ENCODE measurements around the gene TEAD3.

Gene TEAD3

DNA sequence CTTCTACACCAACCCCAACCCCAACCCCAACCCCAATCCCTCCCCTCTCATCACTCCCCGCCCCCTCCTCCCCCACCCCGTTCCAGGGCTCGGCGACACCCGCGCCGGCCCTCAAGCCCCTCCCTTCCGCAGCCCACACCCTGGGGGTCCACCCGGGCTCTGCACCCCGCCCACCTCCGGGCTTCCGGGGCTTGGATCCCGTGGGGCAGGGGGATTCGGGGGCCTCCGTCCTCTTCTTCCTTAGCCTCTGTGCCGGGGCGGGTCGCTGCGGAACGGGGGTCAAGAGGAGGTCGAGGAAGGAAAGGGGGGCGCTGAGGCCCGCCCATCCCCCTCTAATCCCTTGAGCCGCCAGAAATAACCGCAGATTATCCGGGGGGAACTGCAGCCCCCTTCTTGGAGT, 15.1 kb upstream of the TEAD3 start:
- DNase-seq (ENCODE audit: low read depth) = no peak

DNA sequence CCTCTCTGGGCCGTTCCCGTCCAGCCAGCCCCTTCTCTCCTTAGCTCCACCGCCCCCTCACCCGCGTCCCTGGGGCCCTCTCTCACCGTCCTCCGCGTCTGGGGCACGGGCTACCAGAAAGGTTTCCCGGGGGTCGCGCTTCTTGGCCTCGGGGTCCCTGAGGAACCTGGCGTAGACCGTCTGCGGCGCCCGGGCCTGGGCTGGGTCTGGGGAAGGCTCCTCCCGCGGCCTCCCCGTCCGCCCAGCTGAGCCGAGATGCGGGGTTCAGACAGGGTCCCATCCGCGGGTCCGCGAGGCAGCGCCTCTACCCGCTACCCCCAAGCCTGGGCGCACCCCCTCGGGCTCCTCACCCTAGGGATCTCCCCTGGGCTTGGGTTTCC, 14.7 kb upstream of the TEAD3 start:
- no peak for DNase-seq (ENCODE audit: low read depth)

DNA sequence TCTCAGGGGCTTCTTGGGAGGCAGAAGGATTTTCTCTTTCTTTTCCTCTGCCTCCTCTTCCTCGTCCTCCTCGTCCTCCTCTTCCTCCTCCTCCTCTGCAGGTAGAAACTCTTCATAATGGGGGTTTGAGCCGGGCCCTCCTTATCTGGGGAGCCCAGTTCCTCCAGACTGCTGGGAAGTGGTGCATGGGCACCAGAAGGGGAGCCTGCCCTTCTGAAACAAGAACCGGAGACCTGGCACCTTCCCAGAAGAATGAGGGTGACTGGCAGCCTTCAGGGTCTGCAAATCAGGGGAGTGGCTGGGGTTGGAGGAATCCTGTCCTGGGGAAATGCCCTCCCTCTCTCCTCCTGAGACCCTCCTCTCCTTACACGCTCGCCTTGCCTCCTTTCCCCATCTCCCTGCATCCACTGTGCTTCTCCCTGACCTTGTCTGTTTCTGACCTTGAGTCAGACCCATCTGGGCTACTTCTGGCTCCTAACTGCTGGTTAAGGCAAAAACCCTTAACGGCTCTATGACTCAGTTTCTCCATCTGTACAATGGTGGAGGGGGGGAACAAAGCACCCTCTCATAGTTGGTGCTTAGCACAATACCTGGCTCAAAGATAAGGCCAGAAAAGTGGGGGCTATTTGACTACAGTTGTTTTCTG, 14.2 kb upstream of the TEAD3 start:
- DNase-seq (ENCODE audit: low read depth) = no peak

DNA sequence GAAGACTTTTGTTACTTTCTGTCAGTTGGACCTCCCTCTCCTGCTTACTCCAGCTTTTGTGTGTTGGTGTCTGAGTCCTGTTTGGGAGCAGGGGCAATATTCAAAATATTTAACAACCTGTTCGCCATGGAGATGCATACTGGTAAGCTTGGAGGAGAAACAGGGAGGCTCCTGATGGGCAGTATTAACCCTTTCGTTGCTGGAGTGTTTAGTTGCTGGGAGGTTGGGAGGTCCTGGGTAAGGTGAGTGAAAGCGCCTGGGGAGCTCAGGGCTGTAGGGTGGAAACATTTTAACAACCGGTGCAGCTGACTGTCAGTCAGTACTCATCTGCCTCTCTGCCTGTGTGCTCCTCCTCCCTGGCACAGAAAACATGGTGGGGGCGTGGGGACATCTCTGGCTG, 11.7 kb upstream of the TEAD3 start:
- no peak for DNase-seq (ENCODE audit: low read depth)

DNA sequence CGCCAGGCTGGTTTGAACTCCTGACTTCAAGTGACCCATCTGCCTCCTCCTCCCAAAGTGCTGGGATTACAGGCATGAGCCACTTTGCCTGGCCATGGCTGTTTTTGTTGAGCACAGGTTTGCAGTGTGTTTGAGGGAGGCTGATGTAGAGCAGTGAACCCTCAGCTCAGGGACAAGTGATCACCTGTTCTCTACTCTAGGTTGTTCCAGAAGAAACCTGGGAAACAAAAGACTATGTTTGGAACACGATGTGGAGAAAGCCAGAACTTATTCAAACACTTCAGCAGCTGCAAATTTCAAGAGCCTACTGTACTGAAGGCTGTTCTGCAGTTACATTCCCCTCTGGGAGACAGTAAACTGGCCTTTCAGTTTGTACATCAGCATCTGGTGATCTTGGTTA, 11.1 kb upstream of the TEAD3 start:
- no peak for DNase-seq (ENCODE audit: low read depth)

DNA sequence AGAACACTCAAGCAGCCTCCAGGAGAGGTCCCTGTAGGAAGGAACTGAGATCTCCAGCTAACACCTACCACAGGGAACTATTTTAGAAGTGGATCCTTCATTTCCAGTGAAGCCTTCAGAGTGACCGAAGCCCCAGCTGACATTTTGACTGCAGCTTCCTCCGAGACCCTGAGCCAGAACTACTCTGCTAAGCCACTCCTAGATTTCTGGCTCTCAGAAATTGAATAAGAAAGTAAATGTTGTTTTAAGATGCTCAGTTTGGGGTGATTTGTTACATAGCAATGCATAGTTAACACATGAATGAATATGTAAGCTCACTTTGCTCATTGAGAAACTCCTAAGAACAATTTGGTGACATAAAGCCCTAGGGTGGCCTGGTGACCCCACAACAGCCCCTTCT, 10.3 kb upstream of the TEAD3 start:
- no peak for DNase-seq (ENCODE audit: low read depth)

DNA sequence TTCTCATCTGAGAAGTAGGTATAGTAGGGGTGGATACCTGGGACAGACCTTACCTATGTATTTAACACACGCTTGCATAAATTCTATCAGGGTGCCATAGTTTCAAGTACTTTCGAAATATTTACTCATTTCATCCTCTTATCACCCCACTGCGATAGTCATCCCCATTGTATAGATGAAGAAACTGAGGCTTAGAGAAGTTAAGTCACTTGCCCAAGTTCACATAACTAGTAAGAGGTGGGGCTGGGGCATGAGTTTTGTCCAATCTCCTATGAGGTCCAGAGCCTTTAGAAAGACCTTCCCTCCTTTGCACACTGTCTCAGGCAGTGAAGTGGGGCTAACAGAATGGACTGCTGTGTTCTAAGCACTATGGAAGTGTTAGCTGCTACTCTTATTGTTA, 9.7 kb upstream of the TEAD3 start:
- no peak for DNase-seq (ENCODE audit: low read depth)

DNA sequence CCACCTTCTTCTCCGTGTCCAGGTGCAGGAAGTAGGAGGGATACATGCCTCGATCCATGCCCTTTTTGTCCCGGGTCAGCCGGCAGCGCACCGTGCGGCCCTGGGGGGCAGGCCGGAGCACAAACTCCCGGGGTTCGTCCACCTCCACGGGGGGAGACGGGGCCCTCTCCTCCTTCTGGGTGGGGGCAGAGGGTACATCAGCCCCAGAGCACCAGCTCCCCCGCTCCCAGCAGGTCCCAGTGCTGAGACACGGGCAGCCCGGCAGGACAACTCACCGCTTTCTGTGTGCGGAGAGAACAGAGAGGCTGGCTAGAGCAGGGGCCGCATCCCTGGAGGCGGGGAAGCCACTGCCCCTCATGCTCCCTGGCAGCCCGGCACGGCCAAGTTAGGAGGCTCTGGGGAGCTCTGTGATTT, 9.1 kb upstream of the TEAD3 start:
- DNase-seq (ENCODE audit: low read depth) = no peak

DNA sequence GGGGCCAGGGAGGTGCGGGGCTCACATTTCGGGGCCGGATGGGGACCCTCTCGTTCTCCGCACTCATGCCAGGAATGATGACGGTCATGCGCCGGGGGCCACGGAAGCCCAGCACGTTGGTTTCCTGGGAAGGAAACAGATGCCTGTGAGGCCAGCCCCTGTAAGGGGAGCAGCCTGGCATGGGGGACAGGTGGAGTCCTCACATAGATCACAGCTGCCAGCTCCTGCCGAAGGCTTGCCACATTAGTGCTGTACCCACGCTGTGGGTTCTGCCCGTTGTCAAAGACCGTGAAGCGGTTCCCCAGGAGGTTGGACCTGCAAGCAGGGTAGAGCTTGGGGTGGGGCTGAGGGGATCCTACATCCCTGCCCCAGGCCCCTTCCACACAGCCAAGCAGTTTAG, 6.7 kb upstream of the TEAD3 start:
- no peak for DNase-seq (ENCODE audit: low read depth)

DNA sequence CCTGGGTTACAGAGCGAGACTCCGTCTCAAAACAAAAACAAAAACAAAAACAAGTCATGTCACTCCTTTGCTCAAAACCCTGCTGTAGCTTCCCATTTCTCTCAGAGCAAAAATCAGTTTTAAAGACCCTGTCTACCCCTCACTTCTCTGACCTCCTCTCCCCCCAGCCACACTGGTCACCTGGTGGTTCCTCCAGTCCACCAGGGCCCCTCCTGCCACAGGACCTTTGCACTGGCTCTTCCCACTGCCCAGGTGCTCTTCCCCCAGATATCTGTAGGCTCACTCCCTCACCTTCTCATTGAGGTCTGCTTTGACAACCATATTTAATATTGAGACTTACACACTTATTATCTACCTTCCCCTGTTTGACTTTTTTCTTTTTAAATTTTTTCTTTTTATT, 4.9 kb upstream of the TEAD3 start:
- no peak for DNase-seq (ENCODE audit: low read depth)

DNA sequence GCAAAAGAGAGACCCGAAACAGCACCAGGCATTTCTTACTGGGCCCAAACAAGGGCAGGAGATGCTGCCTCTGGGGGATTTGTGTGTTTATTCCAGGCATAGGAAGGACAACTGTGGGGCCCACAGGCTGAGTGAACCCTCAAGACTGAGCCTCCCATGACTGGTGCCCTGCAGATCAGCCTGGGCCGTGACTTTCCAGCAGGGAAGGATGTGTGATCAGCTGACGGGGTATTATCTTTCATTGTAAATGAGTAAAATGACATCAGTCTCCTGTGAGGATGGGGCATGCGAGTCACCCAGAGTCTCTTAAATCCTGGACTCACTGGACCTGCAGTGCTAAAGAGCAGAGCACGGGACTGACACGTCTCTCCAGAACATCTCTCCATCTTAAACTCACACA, 3.9 kb upstream of the TEAD3 start:
- no peak for DNase-seq (ENCODE audit: low read depth)

DNA sequence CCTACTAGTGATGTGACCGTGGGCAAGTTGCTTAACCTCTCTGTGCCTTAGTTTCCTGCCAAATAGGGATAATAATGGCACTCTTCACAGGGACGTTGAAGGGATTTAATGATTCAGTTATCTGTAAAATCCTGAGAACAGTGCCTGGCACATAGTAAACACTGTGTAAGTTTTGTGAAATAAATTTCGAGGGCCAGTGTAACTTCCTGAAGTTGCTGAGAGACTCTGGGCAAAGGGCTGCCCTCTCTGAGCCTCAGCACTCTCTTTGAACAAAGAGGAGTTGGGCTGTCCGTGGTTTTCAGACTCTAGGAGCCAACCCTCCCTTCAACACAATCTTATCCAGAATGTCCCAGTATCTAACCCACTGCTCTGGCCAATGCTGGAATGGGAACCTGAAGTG, 2.5 kb upstream of the TEAD3 start:
- no peak for DNase-seq (ENCODE audit: low read depth)

DNA sequence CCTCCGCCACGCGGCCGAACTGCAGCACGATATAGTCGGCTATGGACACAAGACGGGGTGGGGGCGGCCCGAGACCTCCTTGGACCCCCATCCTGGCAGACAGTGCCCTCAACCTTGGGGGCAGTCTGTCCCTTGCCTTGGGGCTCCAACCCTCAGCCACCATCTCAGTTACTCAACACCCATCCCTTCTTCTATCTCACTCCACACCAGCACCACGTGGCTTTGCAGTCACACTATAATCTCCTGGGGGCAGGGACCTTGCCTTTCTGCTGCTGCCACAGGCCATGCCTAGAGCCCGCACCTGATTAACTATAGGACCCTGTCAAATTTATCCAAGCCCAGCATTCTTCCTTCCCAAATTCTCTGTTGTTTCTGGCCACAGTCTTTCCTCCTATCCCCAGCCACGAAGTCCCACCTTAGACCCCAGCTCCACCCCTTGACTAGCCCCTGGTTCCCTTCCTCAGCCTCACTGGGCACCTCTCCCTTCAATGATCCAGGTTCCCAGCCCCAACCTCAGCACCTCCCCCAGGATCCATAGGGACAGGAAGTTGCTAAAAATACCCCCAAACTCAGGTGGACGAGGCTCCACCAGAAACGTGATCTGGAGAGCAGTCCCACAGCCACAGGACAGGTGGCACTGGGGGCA, 1.7 kb upstream of the TEAD3 start:
- no peak for DNase-seq (ENCODE audit: low read depth)

DNA sequence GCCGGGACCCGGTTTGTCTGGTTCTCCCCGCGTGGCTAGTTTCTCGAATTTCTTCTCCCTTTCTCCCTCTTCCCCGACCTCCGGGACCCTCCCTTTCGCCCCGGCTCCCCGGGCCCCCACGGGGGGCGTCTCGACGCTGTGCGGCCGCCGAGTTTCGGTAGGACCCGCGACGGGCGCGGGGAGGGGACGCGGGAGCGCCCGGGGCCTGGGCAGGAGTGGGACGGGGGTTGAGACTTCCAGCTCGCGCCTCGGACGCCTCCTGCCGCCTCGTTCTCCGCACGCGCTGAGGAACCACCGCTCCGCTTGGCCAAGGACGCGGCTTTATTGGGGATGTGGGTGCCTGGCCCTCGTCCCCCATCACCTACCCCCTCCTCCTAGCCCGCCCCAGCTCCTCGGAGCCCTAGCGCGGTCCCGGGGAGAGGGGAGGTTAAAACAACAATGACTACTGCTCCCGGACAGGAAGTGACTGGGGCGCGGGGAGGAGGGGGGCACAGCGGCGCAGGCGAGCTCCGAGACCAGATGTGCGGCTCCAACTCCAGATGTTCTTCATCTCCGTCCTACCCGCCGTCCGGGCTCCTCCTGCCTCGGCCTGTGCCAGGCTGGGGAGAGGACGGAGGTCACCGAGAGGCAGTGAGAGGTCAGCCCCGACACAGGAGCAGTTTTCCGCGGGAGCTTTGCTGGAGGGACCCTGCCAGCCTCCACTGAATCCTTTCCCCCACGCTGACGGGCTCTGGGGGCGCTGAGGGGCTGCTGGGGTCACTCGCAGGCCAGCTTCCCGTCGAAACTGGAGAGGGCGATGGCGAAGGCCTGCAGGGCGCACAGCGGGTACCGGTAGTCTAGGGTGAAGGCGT, 917 bp upstream of the TEAD3 start:
- no peak for DNase-seq (ENCODE audit: low read depth)

DNA sequence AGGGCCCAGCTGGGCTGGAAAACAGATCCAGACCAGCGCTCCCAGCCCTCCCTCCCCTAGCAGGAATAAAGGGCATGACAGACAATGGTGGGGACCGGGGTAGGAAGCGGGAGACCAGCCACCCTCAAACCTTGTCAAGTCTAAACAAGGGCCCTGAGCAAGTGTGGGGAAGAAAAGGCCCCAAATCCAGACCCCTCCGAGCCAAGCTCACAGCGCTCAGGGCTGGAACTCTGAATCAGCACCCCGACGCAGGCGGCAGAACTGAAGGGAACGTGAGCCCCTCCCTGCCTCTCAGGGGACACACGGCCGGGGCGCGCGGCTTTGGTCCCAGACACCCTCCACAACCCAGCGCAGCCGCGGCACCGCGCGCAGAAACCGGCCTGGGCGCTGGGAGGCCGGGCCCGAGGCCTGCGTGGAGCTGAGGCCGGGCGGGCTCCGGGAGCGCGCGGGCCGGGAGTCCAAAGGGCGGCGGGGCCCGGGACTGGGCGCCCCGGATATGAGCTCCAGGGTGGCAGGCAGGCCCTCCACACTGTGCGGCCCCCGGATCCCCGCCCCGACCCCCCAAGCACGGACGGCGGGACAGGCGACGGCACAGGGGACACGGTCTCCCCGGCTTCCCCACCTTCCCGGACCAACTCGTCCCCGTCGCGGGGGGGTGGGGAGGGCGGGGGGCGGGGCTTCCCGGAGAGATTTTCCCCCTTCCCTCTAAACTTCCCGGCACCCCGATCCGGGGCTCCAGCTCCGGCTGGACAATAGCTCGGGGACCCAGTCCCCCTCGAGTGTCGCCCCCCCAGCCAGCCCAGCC, 641 bp downstream of the TEAD3 start:
- DNase-seq (ENCODE audit: low read depth) = no peak

DNA sequence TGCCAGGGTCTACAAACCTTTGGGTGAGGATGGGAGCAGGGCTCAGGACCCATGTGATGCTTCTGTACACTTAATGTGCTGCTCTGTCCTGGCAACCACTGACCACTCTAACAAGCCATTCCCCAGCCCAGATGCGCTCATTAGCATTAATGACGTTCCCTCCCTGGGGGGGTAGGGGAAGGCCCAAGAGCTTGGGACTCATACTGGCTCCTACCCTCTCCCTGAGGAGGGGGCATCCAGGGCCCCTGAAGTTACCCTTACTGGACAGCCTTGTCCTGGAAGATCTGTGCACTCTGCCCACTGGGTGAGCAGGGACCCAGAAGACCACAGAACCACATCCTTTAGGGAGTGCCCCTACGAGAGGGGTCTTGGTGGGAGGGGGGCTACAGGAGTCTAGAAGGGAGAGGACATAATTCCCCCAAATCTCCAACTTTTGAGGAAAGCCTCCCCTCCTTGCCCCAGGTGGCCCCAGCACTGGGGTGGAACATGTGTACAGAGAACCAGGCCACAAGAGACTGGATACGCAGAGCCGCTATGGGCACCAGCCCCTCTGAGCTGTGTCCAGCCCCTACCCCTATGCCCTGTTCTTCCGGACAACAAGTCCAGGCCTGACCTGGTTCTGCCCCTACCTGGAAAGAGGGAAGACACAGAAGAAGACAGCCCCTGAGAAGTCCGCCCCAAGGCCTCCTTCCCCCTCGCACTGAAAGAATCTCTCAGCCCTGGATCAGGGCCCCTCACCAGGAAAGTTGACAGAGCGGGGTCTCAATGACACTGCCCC, 1.4 kb downstream of the TEAD3 start:
- DNase-seq (ENCODE audit: low read depth) = no peak

DNA sequence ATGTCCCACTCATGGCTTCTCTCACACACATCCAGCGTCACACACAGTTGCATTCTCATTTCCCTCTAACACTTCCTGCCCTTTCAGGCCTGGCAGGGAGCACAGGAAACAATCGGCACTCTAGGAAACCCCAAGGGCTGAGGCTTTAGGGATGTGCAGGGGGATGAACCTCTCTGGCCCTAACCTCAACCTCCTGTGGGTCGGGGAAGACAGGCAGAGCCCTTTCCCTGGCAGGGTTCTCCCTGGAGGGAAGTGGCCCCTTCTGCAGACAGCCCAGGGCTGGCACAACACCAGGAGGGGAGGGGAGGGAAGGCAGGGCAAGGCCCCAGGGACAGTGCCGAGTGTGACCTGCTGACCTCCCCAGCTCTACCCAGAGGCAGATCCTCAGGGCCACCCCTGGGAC, 2.7 kb downstream of the TEAD3 start:
- DNase-seq (ENCODE audit: low read depth) = no peak

DNA sequence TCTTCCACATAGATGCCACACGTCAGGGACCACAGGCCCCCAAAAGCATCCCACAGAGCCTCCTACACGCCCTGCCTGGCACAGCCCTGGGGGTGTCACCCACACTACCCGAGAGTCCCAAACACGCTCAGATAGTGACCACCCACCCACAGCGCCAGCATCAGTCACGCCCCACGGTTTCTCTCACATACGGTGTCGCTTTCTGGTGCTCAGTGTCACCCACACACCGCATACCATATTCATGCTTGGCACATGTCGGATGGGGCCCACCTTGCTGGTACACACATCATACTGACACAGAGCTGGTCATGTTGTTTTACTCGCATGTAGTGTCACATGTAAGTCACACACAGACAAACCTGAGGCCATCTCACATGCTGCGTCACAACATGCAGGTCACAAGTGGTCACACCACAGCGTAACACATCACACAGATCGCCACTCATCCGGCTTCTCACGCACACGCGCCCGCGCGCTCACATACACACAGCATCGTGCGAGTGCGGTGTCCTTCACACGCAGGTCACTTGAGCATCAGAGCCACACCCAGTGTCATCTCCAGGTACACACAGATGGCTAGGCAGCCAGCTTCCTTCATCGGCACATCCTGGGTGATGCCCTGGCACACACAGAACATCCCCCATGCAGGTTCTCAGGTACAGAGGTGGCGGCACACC, 3.4 kb downstream of the TEAD3 start:
- no peak for DNase-seq (ENCODE audit: low read depth)

DNA sequence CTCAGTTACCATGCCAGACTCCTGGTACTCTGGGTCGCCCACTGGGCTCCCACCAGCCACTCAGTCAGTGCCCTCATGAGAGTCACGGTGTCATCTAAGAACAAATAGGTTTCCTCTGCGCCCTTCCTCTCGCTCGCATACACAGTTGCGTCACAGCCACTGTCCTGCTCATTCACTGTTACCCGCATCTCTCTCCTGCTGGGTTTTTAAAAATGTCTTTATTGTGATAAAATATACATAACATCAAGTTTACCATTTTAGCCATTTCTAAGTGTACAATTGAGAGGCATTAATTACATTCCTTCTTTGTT, 4.0 kb downstream of the TEAD3 start:
- no peak for DNase-seq (ENCODE audit: low read depth)

DNA sequence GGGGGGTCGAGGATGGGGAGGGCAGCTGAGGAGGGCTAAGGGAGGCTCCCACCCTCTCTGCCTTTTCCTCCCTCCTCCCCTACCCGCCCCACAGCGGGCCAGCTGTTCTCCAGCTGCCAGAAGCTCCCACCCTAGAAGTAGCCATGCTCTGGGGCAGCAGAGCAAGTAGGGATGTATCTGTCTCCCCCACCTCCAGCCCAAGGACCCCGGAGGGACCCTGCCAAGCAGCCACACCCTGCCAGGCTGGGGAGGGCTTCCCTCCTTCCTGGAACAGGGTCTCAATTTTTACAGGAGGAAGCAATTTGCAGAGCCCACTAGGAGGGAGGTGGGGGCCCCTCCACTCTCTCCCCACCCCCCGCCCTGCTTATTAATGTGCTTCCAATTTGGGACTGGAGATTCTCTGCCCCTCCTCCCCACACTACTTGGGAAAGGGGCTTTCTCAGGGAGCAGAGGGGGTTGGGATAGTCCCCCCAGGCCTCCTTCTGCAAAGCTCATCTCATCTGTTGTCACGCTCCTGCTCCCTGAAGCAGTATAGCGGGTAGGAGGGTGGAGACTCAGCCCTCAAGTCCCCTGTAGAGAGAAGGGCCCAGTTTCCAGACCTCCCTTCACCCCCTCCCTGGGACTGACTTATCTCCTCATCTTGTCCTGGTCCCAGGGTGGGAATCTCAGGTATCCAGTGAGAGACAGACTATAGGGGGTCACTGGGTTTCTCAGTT, 4.5 kb downstream of the TEAD3 start:
- DNase-seq (ENCODE audit: low read depth) = no peak
